Fibroblast of lung (primary cell): ENCODE data around the gene APOA5. TPM values are rescaled to one million over a fixed set of nuclear protein-coding genes. Genes with fewer than 3 reads are reported as not detected.

Experiments used
- DNase-seq, 2 donors: peaks; one replicate each; pipeline versions ENCODE4 v3.0.0 to v3.0.0-alpha.2; 2010; ENCODE audit warnings: low read depth in 2 of 2
- H2AFZ ChIP-seq: 2 replicates; pipeline ENCODE4 v1.5.1; 2012; ENCODE audit warnings: low read length, control low read depth, inconsistent platforms
- H3K27ac ChIP-seq: 2 replicates; pipeline ENCODE4 v1.5.1; 2011; ENCODE audit warnings: low read length, control low read depth; ENCODE audit not compliant: insufficient read depth
- H3K27me3 ChIP-seq: 2 replicates; pipeline ENCODE4 v1.5.1; 2011; ENCODE audit warnings: mild to moderate bottlenecking, low read length; ENCODE audit not compliant: control insufficient read depth, insufficient read depth
- H3K36me3 ChIP-seq: 2 replicates; pipeline ENCODE4 v1.5.1; 2011; ENCODE audit warnings: low read length; ENCODE audit not compliant: control insufficient read depth, insufficient read depth
- H3K4me1 ChIP-seq: 2 replicates; pipeline ENCODE4 v1.5.1; 2011; ENCODE audit warnings: low read length; ENCODE audit not compliant: control insufficient read depth, insufficient read depth; ENCODE audit errors: extremely low read depth
- H3K4me2 ChIP-seq: 2 replicates; pipeline ENCODE4 v1.5.1; 2011; ENCODE audit warnings: low read length, control low read depth; ENCODE audit not compliant: insufficient read depth; ENCODE audit errors: extremely low read depth
- H3K4me3 ChIP-seq, 4 experiments: fragments of 200-600 bp in 1 of 4; sonication (generic) in 1 of 4; replicated peaks in 1 of 4; 2 replicates each; pipeline ENCODE4 v1.5.1; 2011 to 2016; ENCODE audit warnings: low read length in 4 of 4, low read depth in 3 of 4, mild to moderate bottlenecking in 3 of 4, control low read depth in 2 of 4, inconsistent platforms in 1 of 4, mixed read lengths in 1 of 4; ENCODE audit not compliant: insufficient read depth in 1 of 4; ENCODE audit errors: control extremely low read depth in 1 of 4
- H3K79me2 ChIP-seq: 2 replicates; pipeline ENCODE4 v1.5.1; 2012; ENCODE audit warnings: mild to moderate bottlenecking, low read length, inconsistent platforms; ENCODE audit not compliant: control insufficient read depth, insufficient read depth
- H3K9ac ChIP-seq: 2 replicates; pipeline ENCODE4 v1.5.1; 2011; ENCODE audit warnings: mild to moderate bottlenecking, low read length, control low read depth; ENCODE audit not compliant: insufficient read depth
- H3K9me3 ChIP-seq: 2 replicates; pipeline ENCODE4 v1.5.1; 2012; ENCODE audit warnings: low read depth, low read length; ENCODE audit not compliant: control insufficient read depth, insufficient read depth
- H4K20me1 ChIP-seq: 2 replicates; pipeline ENCODE4 v1.5.1; 2011; ENCODE audit warnings: low read length; ENCODE audit not compliant: control insufficient read depth, insufficient read depth; ENCODE audit errors: extremely low read depth
- CTCF ChIP-seq, 2 donors: IDR thresholded peaks in 1 of 2; conservative IDR thresholded peaks in 1 of 2; 1 replicate in 1 of 2; 2 replicates in 1 of 2; pipeline ENCODE4 v1.5.1; 2011 to 2012; ENCODE audit warnings: low read length in 2 of 2, control low read depth in 1 of 2, inconsistent platforms in 1 of 2, low read depth in 1 of 2, mild to moderate bottlenecking in 1 of 2
- EZH2 ChIP-seq: IDR thresholded peaks from 2 replicates; pipeline ENCODE4 v1.5.1; 2012; ENCODE audit warnings: low read length, control low read depth, mild to moderate bottlenecking; ENCODE audit errors: missing control alignments
- polyA plus RNA-seq, 2 donors: library from polyadenylated mRNA; depleted of rRNA in 1 of 2; stranded (reverse) in 1 of 2; unstranded in 1 of 2; fragments of >200 nt; gene quantifications; 2 replicates each; pipeline ENCODE4 v1.2.1, GENCODE V29; 2011 to 2012; ENCODE audit warnings: missing spikeins in 1 of 2
- total RNA-seq: library from RNA; depleted of rRNA; stranded (reverse); fragments of >200 nt; gene quantifications from 2 replicates; pipeline ENCODE4 v1.2.1, GENCODE V29; 2014

The APOA5 gene
- total and polyA plus RNA-seq, 2 donors (not counting 1 experiment from before 2014, with no cell fraction given) = not detected

GRCh38 chr11:116831790-116832349 is 40.2 kb upstream of the APOA5 start:
- Histone ChIP-seq H2AFZ (no peak overlapping the region), H3K27me3 (no peaks in the 10 kb centered on the region), H3K4me3 (no peak overlapping the region), H3K4me2 (no peak overlapping the region), H4K20me1 (no peaks in the 10 kb centered on the region), H3K9me3 (no peaks in the 10 kb centered on the region), H3K79me2 (no peaks in the 10 kb centered on the region), H3K9ac (no peak overlapping the region), H3K36me3 (no peaks in the 10 kb centered on the region), H3K27ac (no peak overlapping the region), H3K4me1 (peaks cover 7% of the 10 kb centered on the region)
- DNase-seq = no peak
- TF ChIP-seq EZH2 = no peak
- TF ChIP-seq CTCF (conservative IDR thresholded peaks at IDR 0.05 in 1 of 2, IDR thresholded peaks at IDR 0.05 in 1 of 2; ENCODE audit: low read depth in 1 of 2, low read length in 2 of 2) = no peak

GRCh38 chr11:116830184-116830912 is 38.7 kb upstream of the APOA5 start:
- H3K27me3 ChIP-seq = no peaks in the 10 kb centered on the region
- no peaks in the 10 kb centered on the region for H3K79me2 ChIP-seq
- no peak overlapping the region for H2AFZ ChIP-seq
- no peak overlapping the region for H3K9ac ChIP-seq
- H3K4me3 ChIP-seq = no peak overlapping the region
- H4K20me1 ChIP-seq = no peaks in the 10 kb centered on the region
- H3K9me3 ChIP-seq = no peaks in the 10 kb centered on the region
- H3K4me1 ChIP-seq = peaks cover 3% of the 10 kb centered on the region
- H3K36me3 ChIP-seq = no peaks in the 10 kb centered on the region
- H3K4me2 ChIP-seq = no peak overlapping the region
- TF ChIP-seq CTCF (conservative IDR thresholded peaks at IDR 0.05 in 1 of 2, IDR thresholded peaks at IDR 0.05 in 1 of 2; ENCODE audit: low read depth in 1 of 2, low read length in 2 of 2) = no peak
- TF ChIP-seq EZH2 = no peak
- no peak for DNase-seq
- H3K27ac ChIP-seq = no peak overlapping the region

GRCh38 chr11:116829525-116830183 is 38.0 kb upstream of the APOA5 start, which contains the start of gene APOC3:
Gene APOC3 (plus strand): TSS chr11:116829907. CDS start chr11:116830583, 676 bp downstream.
- no peak within 1 kb of the TSS for H3K9ac ChIP-seq
- H2AFZ ChIP-seq = no peak within 1 kb of the TSS
- H4K20me1 ChIP-seq = no peaks in the 10 kb centered on the region
- no peaks in the 10 kb centered on the region for H3K27me3 ChIP-seq
- H3K79me2 ChIP-seq = no peaks in the 10 kb centered on the region
- H3K27ac ChIP-seq = no peak within 1 kb of the TSS
- TF ChIP-seq EZH2 (no peak), CTCF (conservative IDR thresholded peaks at IDR 0.05 in 1 of 2, IDR thresholded peaks at IDR 0.05 in 1 of 2; ENCODE audit: low read depth in 1 of 2, low read length in 2 of 2) (no peak)
- H3K4me2 ChIP-seq = no peak within 1 kb of the TSS
- H3K4me1 ChIP-seq = no peaks in the 10 kb centered on the region
- DNase-seq = peak; percentile 26
- H3K4me3 ChIP-seq = no peak within 1 kb of the TSS
- H3K9me3 ChIP-seq = no peaks in the 10 kb centered on the region
- H3K36me3 ChIP-seq = no peaks in the 10 kb centered on the region
